Neuronal stem cell (in vitro differentiated cells): ENCODE measurements around the gene SFMBT1.

Experiments used
- DNase-seq: peaks from one replicate; pipeline ENCODE4 v3.0.0-alpha.2; 2013; ENCODE audit warnings: low spot score
- H2AFZ ChIP-seq: one replicate; pipeline ENCODE4 v1.6.1; 2013; ENCODE audit warnings: mild to moderate bottlenecking, low read length, inconsistent platforms
- H2AK5ac ChIP-seq: 2 replicates; pipeline ENCODE4 v1.6.1; 2013; ENCODE audit warnings: low read depth, mild to moderate bottlenecking, inconsistent platforms, low read length, moderate library complexity, mixed read lengths
- H2BK120ac ChIP-seq: 2 replicates; pipeline ENCODE4 v1.6.1; 2013; ENCODE audit warnings: low read depth, mild to moderate bottlenecking, inconsistent platforms, low read length, moderate library complexity, mixed read lengths
- H2BK12ac ChIP-seq: one replicate; pipeline ENCODE4 v1.6.1; 2013; ENCODE audit warnings: low read length, inconsistent platforms
- H2BK15ac ChIP-seq: 2 replicates; pipeline ENCODE4 v1.6.1; 2013; ENCODE audit warnings: mild to moderate bottlenecking, low read length, inconsistent platforms, mixed read lengths
- H2BK5ac ChIP-seq: one replicate; pipeline ENCODE4 v1.6.1; 2013; ENCODE audit warnings: inconsistent platforms, mild to moderate bottlenecking, low read length, moderate library complexity
- H3K14ac ChIP-seq: one replicate; pipeline ENCODE4 v1.6.1; 2013; ENCODE audit warnings: low read length, inconsistent platforms
- H3K18ac ChIP-seq: 2 replicates; pipeline ENCODE4 v1.6.1; 2013; ENCODE audit warnings: low read length, inconsistent platforms
- H3K23ac ChIP-seq: 2 replicates; pipeline ENCODE4 v1.6.1; 2013; ENCODE audit warnings: low read depth, mild to moderate bottlenecking, mixed read lengths, low read length, inconsistent platforms; ENCODE audit not compliant: poor library complexity
- H3K27ac ChIP-seq: replicated peaks from 3 replicates; pipeline ENCODE4 v1.5.1; 2013; ENCODE audit warnings: low read length, inconsistent platforms
- H3K27me3 ChIP-seq, 3 experiments: 2 replicates each; pipeline ENCODE4 v1.6.1; 2013; ENCODE audit warnings: low read length in 3 of 3, mild to moderate bottlenecking in 2 of 3, inconsistent platforms in 1 of 3, low read depth in 1 of 3, mixed read lengths in 1 of 3, moderate library complexity in 1 of 3; ENCODE audit not compliant: control insufficient read depth in 3 of 3, insufficient read depth in 3 of 3
- H3K36me3 ChIP-seq, 2 donors: replicated peaks in 1 of 2; 2 replicates each; pipeline ENCODE4 v1.6.1; 2013; ENCODE audit warnings: low read length in 2 of 2; ENCODE audit not compliant: control insufficient read depth in 2 of 2, insufficient read depth in 2 of 2
- H3K4ac ChIP-seq: 2 replicates; pipeline ENCODE4 v1.6.1; 2013; ENCODE audit warnings: inconsistent platforms, mild to moderate bottlenecking, low read length, moderate library complexity
- H3K4me1 ChIP-seq, 2 donors: 1 replicate in 1 of 2; 2 replicates in 1 of 2; pipeline ENCODE4 v1.6.1; 2013; ENCODE audit warnings: low read length in 2 of 2, low read depth in 1 of 2; ENCODE audit not compliant: control insufficient read depth in 2 of 2, insufficient read depth in 1 of 2
- H3K4me2 ChIP-seq: one replicate; pipeline ENCODE4 v1.6.1; 2013; ENCODE audit warnings: mild to moderate bottlenecking, low read length, inconsistent platforms; ENCODE audit not compliant: insufficient read depth, poor library complexity, severe bottlenecking
- H3K4me3 ChIP-seq, 2 donors: 2 replicates each; pipeline ENCODE4 v1.5.1; 2013; ENCODE audit warnings: low read length in 2 of 2, mild to moderate bottlenecking in 2 of 2, inconsistent platforms in 1 of 2, moderate library complexity in 1 of 2
- H3K79me1 ChIP-seq: one replicate; pipeline ENCODE4 v1.6.1; 2013; ENCODE audit warnings: low read depth, mild to moderate bottlenecking, inconsistent platforms, low read length, moderate library complexity
- H3K9ac ChIP-seq: one replicate; pipeline ENCODE4 v1.6.1; 2013; ENCODE audit warnings: mild to moderate bottlenecking, low read depth, low read length, inconsistent platforms; ENCODE audit not compliant: poor library complexity
- H3K9me3 ChIP-seq, 2 donors: replicated peaks in 1 of 2; 2 replicates each; pipeline versions ENCODE3 to v1.6.1; 2013; ENCODE audit warnings: low read length in 2 of 2, mild to moderate bottlenecking in 2 of 2, inconsistent platforms in 1 of 2, low read depth in 1 of 2, mixed read lengths in 1 of 2, moderate library complexity in 1 of 2; ENCODE audit not compliant: control insufficient read depth in 2 of 2, insufficient read depth in 1 of 2
- H4K8ac ChIP-seq: one replicate; pipeline ENCODE4 v1.6.1; 2013; ENCODE audit warnings: low read depth, mild to moderate bottlenecking, inconsistent platforms, low read length, moderate library complexity
- H4K91ac ChIP-seq: one replicate; pipeline ENCODE4 v1.6.1; 2013; ENCODE audit warnings: low read length, low read depth, mild to moderate bottlenecking, inconsistent platforms; ENCODE audit not compliant: poor library complexity
- WGBS, 2 donors: extraction: QIAGEN DNeasy Blood & Tissue Kit; methylation state at CpG; one replicate each; pipeline ENCODE4 v1.1.7; 2013; ENCODE audit warnings: missing lambda C conversion rate in 2 of 2, mixed read lengths in 1 of 2; ENCODE audit not compliant: insufficient read length in 2 of 2, insufficient replicate concordance in 1 of 2; ENCODE audit errors: extremely low coverage in 2 of 2; 5-methylcytosine and 5-hydroxymethylcytosine counted together

The SFMBT1 gene

DNA sequence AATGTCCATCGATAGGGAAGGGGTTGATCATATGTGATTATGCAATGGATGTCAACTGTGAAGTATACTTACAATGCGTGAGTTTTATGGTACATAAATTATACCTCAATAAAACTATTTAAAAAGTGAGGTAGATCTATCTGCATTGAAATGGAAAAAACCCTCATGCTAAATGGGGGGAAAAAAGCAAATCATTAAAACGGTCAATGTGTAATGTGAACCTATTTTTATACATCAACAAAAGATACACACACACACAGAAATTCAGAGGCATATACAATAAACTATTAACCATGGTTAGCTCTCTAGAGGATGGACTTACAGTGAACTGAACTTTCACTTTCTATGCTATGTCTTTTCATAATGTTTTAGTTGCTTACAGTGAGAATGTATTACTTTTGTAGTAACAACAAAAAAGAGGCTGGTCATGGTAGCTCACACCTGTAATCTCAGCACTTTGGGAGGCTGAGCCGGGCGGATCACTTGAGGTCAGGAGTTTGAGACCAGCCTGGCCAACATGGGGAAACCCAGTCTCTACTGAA lies 171.6 kb downstream of the SFMBT1 start:
- Histone ChIP-seq H3K9me3 (peaks cover 0 to 2% of the 10 kb centered on the region in 2 donors), H2BK12ac (no peak overlapping the region), H3K79me1 (peaks cover 2% of the 10 kb centered on the region), H2AK5ac (no peak overlapping the region), H3K14ac (no peak overlapping the region), H2BK120ac (no peak overlapping the region), H3K27ac (no peak overlapping the region), H4K91ac (no peak overlapping the region), H2AFZ (no peak overlapping the region), H3K4me3 (no peak overlapping the region), H3K4ac (no peak overlapping the region), H3K4me2 (no peak overlapping the region), H3K4me1 (peaks cover 0 to 11% of the 10 kb centered on the region in 2 donors), H3K18ac (no peak overlapping the region), H3K23ac (no peak overlapping the region), H4K8ac (no peak overlapping the region), H3K27me3 (no peaks in the 10 kb centered on the region), H3K9ac (no peak overlapping the region), H2BK15ac (no peak overlapping the region), H2BK5ac (no peak overlapping the region), H3K36me3 (peaks cover 0 to 5% of the 10 kb centered on the region in 2 donors)
- DNase-seq = no peak
- no CpG with 5 or more reads among the region's 5 CpGs for WGBS, 2 donors

DNA sequence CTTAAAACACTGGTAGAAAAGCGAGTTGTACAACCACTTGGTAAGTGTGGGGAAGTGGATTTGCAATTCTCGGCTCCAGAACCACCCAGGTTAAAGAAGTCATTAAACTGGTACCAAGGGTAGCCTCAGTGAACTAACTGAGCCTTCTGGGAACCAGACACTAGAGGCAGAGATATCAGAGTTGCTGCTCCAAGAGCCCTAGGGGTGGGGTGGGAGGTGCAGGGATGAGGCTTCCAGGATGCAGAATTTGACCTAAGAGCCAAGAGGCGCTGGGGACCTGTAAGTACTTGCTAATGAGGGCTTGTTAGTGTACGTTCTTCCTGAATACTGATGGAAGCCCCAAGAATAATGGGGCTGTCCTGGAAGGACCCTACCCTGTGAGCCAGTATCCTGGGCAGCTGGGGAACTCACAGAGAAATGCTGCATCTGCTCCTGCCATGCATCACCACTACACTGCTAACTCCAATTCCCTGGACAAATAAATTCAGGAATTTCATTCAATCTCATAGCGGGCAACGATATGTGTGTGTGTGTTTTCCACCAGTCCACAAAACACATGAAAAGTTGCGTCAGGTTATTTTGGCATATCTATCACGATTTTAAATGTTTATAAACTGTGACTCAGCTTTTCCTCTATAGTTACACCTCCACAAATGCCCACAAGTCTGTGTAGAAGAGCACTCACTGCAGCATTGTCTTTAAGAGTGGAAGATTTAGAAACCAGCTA lies 172.3 kb downstream of the SFMBT1 start:
- no peak overlapping the region for H3K4me3 ChIP-seq
- no peak overlapping the region for H2BK5ac ChIP-seq
- no peak overlapping the region for H4K91ac ChIP-seq
- DNase-seq = no peak
- H3K79me1 ChIP-seq = peaks cover 4% of the 10 kb centered on the region
- no peak overlapping the region for H2AK5ac ChIP-seq
- no peak overlapping the region for H3K27ac ChIP-seq
- no peak overlapping the region for H2AFZ ChIP-seq
- H3K4me2 ChIP-seq = no peak overlapping the region
- peaks cover 0 to 11% of the 10 kb centered on the region in 2 donors for H3K4me1 ChIP-seq
- no peak overlapping the region for H4K8ac ChIP-seq
- H3K9me3 ChIP-seq = peaks cover 0 to 2% of the 10 kb centered on the region in 2 donors
- no peaks in the 10 kb centered on the region for H3K36me3 ChIP-seq
- no CpG with 5 or more reads among the region's 8 CpGs for WGBS, 2 donors
- no peak overlapping the region for H2BK120ac ChIP-seq
- H2BK12ac ChIP-seq = no peak overlapping the region
- no peak overlapping the region for H3K23ac ChIP-seq
- H3K14ac ChIP-seq = no peak overlapping the region
- H3K9ac ChIP-seq = no peak overlapping the region
- no peak overlapping the region for H3K4ac ChIP-seq
- no peak overlapping the region for H3K18ac ChIP-seq
- H2BK15ac ChIP-seq = no peak overlapping the region
- H3K27me3 ChIP-seq = no peaks in the 10 kb centered on the region

DNA sequence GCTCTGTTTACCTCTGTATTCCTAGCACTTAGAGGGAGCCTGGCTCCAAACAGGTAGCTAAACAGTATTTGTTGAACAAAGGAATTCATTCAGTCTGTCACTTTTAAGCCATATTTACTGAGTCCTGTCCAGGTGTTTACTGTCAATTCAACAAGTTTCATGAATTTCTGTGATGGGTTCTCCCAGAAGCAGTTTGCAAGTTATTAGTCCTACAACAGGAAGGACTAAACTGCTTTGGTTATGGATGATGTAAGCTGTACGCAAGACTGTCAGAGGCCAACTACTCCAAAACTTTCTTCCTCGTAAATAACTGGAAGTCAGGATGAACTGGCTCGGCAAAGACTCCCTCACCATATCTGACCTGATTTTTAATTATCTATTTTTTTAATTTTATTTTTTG lies 173.6 kb downstream of the SFMBT1 start:
- H2BK5ac ChIP-seq = no peak overlapping the region
- H2AK5ac ChIP-seq = no peak overlapping the region
- no peak overlapping the region for H4K8ac ChIP-seq
- no peak overlapping the region for H2BK12ac ChIP-seq
- no peak overlapping the region for H3K23ac ChIP-seq
- no peak overlapping the region for H3K14ac ChIP-seq
- no peak overlapping the region for H3K18ac ChIP-seq
- peaks cover 4% of the 10 kb centered on the region for H3K79me1 ChIP-seq
- no peak overlapping the region for H3K4ac ChIP-seq
- no peaks in the 10 kb centered on the region for H3K27me3 ChIP-seq
- no peak overlapping the region for H3K9ac ChIP-seq
- no peaks in the 10 kb centered on the region for H3K9me3 ChIP-seq
- no peak overlapping the region for H2BK15ac ChIP-seq
- H4K91ac ChIP-seq = no peak overlapping the region
- H2AFZ ChIP-seq = no peak overlapping the region
- H3K4me1 ChIP-seq = peaks cover 0 to 11% of the 10 kb centered on the region in 2 donors
- no peak for DNase-seq
- no peak overlapping the region for H3K27ac ChIP-seq
- no CpG with 5 or more reads among the region's 3 CpGs for WGBS, 2 donors
- H3K4me3 ChIP-seq = no peak overlapping the region
- no peak overlapping the region for H2BK120ac ChIP-seq
- no peak overlapping the region for H3K4me2 ChIP-seq
- no peaks in the 10 kb centered on the region for H3K36me3 ChIP-seq

DNA sequence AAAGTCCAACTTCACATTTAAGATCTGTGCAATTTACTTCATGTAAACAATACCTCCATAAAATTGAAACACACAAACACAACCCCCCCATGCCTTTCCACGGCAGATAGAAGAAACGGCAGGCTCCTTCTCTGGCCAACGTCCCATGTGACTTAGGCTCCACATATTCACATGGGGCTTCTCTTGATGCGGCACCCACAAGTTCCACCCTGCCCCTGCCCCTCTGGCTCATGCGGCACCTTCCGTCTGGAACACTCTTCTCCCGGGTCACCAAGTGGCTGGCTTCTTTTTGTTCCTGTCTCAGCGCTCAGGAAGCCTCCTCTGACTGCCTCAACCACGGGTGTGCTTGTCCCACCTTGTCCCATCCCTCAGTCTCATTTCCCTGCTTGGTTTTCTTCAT lies 174.1 kb downstream of the SFMBT1 start:
- Histone ChIP-seq H3K79me1 (peaks cover 4% of the 10 kb centered on the region), H3K9me3 (no peaks in the 10 kb centered on the region), H3K27ac (no peak overlapping the region), H2BK5ac (no peak overlapping the region), H3K9ac (no peak overlapping the region), H2AFZ (no peak overlapping the region), H2BK12ac (no peak overlapping the region), H3K27me3 (no peaks in the 10 kb centered on the region), H2BK15ac (no peak overlapping the region), H3K4me2 (no peak overlapping the region), H3K18ac (no peak overlapping the region), H4K91ac (no peak overlapping the region), H3K4me3 (no peak overlapping the region), H3K36me3 (no peaks in the 10 kb centered on the region), H3K14ac (no peak overlapping the region), H3K4me1 (peaks cover 0 to 11% of the 10 kb centered on the region in 2 donors), H3K23ac (no peak overlapping the region), H3K4ac (no peak overlapping the region), H2BK120ac (no peak overlapping the region), H4K8ac (no peak overlapping the region), H2AK5ac (no peak overlapping the region)
- no peak for DNase-seq
- WGBS, 2 donors = no CpG with 5 or more reads among the region's 9 CpGs
